Adrenal gland (tissue), 12 donors: Measurements from ENCODE around the gene CIAPIN1. TPM values are rescaled to one million over a fixed set of nuclear protein-coding genes. Genes with fewer than 3 reads are reported as not detected.

Experiments used
- DNase-seq, 7 donors: peaks; one replicate each; pipeline ENCODE4 v3.0.0-alpha.2; 2019 to 2020
- H3K27ac ChIP-seq, 5 donors: fragments of 200-600 bp; sonication (generic) in 4 of 5; 1 replicate in 3 of 5; 2 replicates in 2 of 5; pipeline versions ENCODE4 v1.5.1 to v1.8.0; 2016 to 2020; ENCODE audit warnings: mild to moderate bottlenecking in 1 of 5
- H3K27me3 ChIP-seq: fragments of 200-600 bp; 2 replicates; pipeline ENCODE4 v1.8.0; 2021
- H3K36me3 ChIP-seq, 2 donors: fragments of 200-600 bp; replicated peaks in 1 of 2; 1 replicate in 1 of 2; 2 replicates in 1 of 2; pipeline versions ENCODE4 v1.5.1 to v1.8.0; 2018 to 2022
- H3K4me1 ChIP-seq, 2 donors: fragments of 200-600 bp; replicated peaks in 1 of 2; 1 replicate in 1 of 2; 2 replicates in 1 of 2; pipeline versions ENCODE4 v1.5.1 to v1.8.0; 2018 to 2021
- H3K4me3 ChIP-seq, 4 donors: fragments of 200-600 bp; sonication (generic) in 3 of 4; one replicate each; pipeline ENCODE4 v1.5.1; 2016 to 2018
- H3K9me3 ChIP-seq, 3 donors: fragments of 200-600 bp; sonication (generic) in 1 of 3; replicated peaks in 1 of 3; 1 replicate in 2 of 3; 2 replicates in 1 of 3; pipeline versions ENCODE4 v1.5.1 to v1.8.0; 2016 to 2021
- POLR2A ChIP-seq, 2 donors: fragments of 450-650 bp; IDR thresholded peaks; one replicate each; pipeline ENCODE4 v1.6.1; 2017; ENCODE audit warnings: antibody characterized with exemption in 2 of 2, mild to moderate bottlenecking in 2 of 2, moderate library complexity in 1 of 2
- WGBS, 4 donors: extraction: QIAGEN DNeasy Blood & Tissue Kit in 2 of 4; methylation state at CpG; one replicate each; pipeline versions ENCODE4 v1.1.5 to v1.1.7; 2013 to 2017; 5-methylcytosine and 5-hydroxymethylcytosine counted together
- intact Hi-C, 2 donors: fragments of 100-400 bp; cut with DNase I; formaldehyde crosslinking; loops; one replicate each; pipeline versions ENCODE4 v1.14.1 to v1.15.0; 2022 to 2023
- polyA plus RNA-seq, 3 donors: library from polyadenylated mRNA; stranded (reverse); fragments of 200-250 nt in 2 of 3; fragments of 350-450 nt in 1 of 3; fragmentation: Illumina TruSeq in 1 of 3; extraction: RNeasy Lipid Tissue Mini Kit (QIAGEN cat#74804) in 1 of 3; gene quantifications; one replicate each; pipeline ENCODE4 v1.2.3, GENCODE V29; 2013 to 2014
- total RNA-seq, 9 donors: library from RNA; depleted of rRNA in 4 of 9; stranded (reverse); fragments of >200 nt in 4 of 9; fragments of 120-200 nt in 1 of 9; fragmentation: NEBNext Ultra II Directional in 1 of 9; extraction: Animal tissue kit (Norgen Biotek cat#: 25700) in 1 of 9; gene quantifications; one replicate each; pipeline versions ENCODE4 v1.1.0 to v1.2.4, GENCODE V29; 2013 to 2023
- TF ChIP-seq, protein P1 (sequence below), 6 experiments: fragments of 450-650 bp in 4 of 6; fragments of 200-600 bp in 2 of 6; sonication (generic) in 1 of 6; IDR thresholded peaks; 1 replicate in 5 of 6; 2 replicates in 1 of 6; pipeline versions ENCODE4 v1.5.1 to v1.8.0; 2016 to 2021; ENCODE audit warnings: antibody characterized with exemption in 6 of 6, mild to moderate bottlenecking in 2 of 6, moderate library complexity in 1 of 6
- donor health status: healthy with polysubstance abuse.
- donor health status: Bipolar disorder and iron deficiency.
- donor health status: DM: yes; HTN: yes; CAD: no.
- donor health status: DM: no; HTN: no; CAD: no.
- donor health status: DM: no; HTN: no; CAD: no.
- donor health status: DM: yes; HTN: yes; CAD: no.

CIAPIN1 gene
- total and polyA plus RNA-seq, 12 donors = 15.8 to 155 (median 50.7) TPM

GRCh38 chr16:57473176-57473840, 26.1 kb upstream of the CIAPIN1 start:
- Histone ChIP-seq H3K4me3 (no peak overlapping the region), H3K4me1 (peaks cover 14 to 24% of the 10 kb centered on the region in 2 donors), H3K27me3 (no peaks in the 10 kb centered on the region), H3K36me3 (peaks cover 0 to 64% of the 10 kb centered on the region in 2 donors), H3K9me3 (no peaks in the 10 kb centered on the region), H3K27ac (no peak overlapping the region)
- WGBS, 4 donors = 81 to 96% (median 88%) methylated on average over 7 to 14 of the region's 14 CpGs
- no peak for TF ChIP-seq POLR2A (IDR thresholded peaks at IDR 0.05)
- TF ChIP-seq, protein P1, sequence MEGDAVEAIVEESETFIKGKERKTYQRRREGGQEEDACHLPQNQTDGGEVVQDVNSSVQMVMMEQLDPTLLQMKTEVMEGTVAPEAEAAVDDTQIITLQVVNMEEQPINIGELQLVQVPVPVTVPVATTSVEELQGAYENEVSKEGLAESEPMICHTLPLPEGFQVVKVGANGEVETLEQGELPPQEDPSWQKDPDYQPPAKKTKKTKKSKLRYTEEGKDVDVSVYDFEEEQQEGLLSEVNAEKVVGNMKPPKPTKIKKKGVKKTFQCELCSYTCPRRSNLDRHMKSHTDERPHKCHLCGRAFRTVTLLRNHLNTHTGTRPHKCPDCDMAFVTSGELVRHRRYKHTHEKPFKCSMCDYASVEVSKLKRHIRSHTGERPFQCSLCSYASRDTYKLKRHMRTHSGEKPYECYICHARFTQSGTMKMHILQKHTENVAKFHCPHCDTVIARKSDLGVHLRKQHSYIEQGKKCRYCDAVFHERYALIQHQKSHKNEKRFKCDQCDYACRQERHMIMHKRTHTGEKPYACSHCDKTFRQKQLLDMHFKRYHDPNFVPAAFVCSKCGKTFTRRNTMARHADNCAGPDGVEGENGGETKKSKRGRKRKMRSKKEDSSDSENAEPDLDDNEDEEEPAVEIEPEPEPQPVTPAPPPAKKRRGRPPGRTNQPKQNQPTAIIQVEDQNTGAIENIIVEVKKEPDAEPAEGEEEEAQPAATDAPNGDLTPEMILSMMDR (IDR thresholded peaks at IDR 0.05) = no peak
- no peak for DNase-seq
- intact Hi-C loops = no loop called here

DNA sequence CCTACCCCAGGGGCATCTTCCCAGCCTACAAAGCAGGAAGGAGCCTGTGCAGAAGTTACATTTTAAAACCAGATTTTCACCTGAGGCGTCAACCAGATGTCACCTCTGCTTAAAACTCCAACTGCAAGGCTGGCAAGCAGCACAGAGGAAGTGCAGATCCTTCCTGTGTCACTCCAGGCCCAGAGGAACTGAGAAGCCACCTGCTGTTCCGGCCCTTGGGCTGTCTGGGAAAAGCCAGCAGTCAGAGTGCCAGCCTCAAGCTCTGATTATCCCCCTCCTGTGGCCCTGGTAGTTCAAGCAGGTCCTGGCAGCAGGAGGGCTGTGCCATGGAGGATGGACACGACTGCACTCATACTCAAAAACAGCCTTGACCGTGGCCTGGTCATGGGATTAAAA, 25.5 kb upstream of the CIAPIN1 start:
- 36 to 48% (median 44%) methylated on average over 4 of the region's 4 CpGs for WGBS, 4 donors
- Histone ChIP-seq H3K36me3 (peaks cover 0 to 70% of the 10 kb centered on the region in 2 donors), H3K4me1 (peaks cover 14 to 24% of the 10 kb centered on the region in 2 donors), H3K27me3 (no peaks in the 10 kb centered on the region), H3K9me3 (no peaks in the 10 kb centered on the region), H3K27ac (peak overlapping the region in 2 of 5 donors; percentile 35 to 59), H3K4me3 (no peak overlapping the region)
- no peak for TF ChIP-seq POLR2A (IDR thresholded peaks at IDR 0.05)
- TF ChIP-seq, protein P1 (IDR thresholded peaks at IDR 0.05) = no peak
- intact Hi-C loops = no loop called here
- no peak for DNase-seq

GRCh38 chr16:57471852-57472664, 24.9 kb upstream of the CIAPIN1 start:
- H3K9me3 ChIP-seq = no peaks in the 10 kb centered on the region
- no peak for DNase-seq
- H3K27ac ChIP-seq = peak overlapping the region in 2 of 5 donors; percentile 35 to 59
- 55 to 69% (median 65%) methylated on average over 8 to 10 of the region's 10 CpGs for WGBS, 4 donors
- peaks cover 0 to 76% of the 10 kb centered on the region in 2 donors for H3K36me3 ChIP-seq
- intact Hi-C loops = no loop called here
- TF ChIP-seq POLR2A (IDR thresholded peaks at IDR 0.05) = no peak
- TF ChIP-seq, protein P1 (IDR thresholded peaks at IDR 0.05) = no peak
- no peaks in the 10 kb centered on the region for H3K27me3 ChIP-seq
- H3K4me3 ChIP-seq = no peak overlapping the region
- H3K4me1 ChIP-seq = peaks cover 14 to 24% of the 10 kb centered on the region in 2 donors

DNA sequence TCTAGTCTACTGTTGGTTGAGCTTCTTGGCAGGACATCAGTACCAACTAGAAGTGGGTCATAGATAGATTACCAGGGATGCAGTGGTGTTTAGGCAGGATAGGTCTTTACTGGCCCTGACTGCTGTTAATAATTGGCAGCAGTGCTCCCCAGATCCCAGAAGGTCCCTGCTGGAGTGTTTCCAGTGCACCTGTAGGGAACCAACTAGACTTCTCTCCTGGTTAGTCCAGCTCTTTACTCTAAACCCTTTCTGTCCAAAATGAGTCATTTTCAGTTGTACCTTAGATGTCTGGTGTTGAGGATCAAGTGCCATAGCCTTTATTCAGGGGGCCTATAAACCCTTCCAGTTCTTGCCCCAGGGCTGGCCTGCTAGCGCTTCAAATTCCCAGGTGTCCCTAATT, 24.0 kb upstream of the CIAPIN1 start:
- no peak for TF ChIP-seq POLR2A (IDR thresholded peaks at IDR 0.05)
- TF ChIP-seq, protein P1 (IDR thresholded peaks at IDR 0.05) = no peak
- 86 to 100% (median 96%) methylated on average over 1 of the region's 1 CpG for WGBS, 4 donors
- no peak for DNase-seq
- Histone ChIP-seq H3K27me3 (no peaks in the 10 kb centered on the region), H3K4me1 (peaks cover 14 to 24% of the 10 kb centered on the region in 2 donors), H3K4me3 (no peak overlapping the region), H3K27ac (peak overlapping the region in 2 of 5 donors; percentile 18 to 59), H3K36me3 (peaks cover 0 to 85% of the 10 kb centered on the region in 2 donors), H3K9me3 (no peaks in the 10 kb centered on the region)
- intact Hi-C loops = no loop called here
